Uterus (tissue), 2 donors: ENCODE data around the gene SMO.

Experiments
- CTCF ChIP-seq, 4 experiments: fragments of 200-600 bp in 2 of 4; fragments of 450-650 bp in 2 of 4; sonication (generic) in 2 of 4; IDR thresholded peaks; one replicate each; pipeline ENCODE4 v1.5.1; 2016 to 2019; ENCODE audit warnings: antibody characterized with exemption in 4 of 4, mild to moderate bottlenecking in 2 of 4, moderate library complexity in 1 of 4
- POLR2A ChIP-seq, 2 donors: fragments of 450-650 bp; IDR thresholded peaks; one replicate each; pipeline ENCODE4 v1.6.1; 2016; ENCODE audit warnings: antibody characterized with exemption in 2 of 2, mild to moderate bottlenecking in 1 of 2, moderate library complexity in 1 of 2

- no peak for TF ChIP-seq CTCF (IDR thresholded peaks at IDR 0.05)
- no peak for TF ChIP-seq POLR2A (IDR thresholded peaks at IDR 0.05)
These were observed 33.6 kb downstream of the SMO start for GRCh38 chr7:129222064-129222463.
